Erythroblast (primary cell): ENCODE results near the gene TRIP10.

Source experiments
- GATA1 ChIP-seq: IDR thresholded peaks from 2 replicates; pipeline ENCODE4 v1.6.1; 2011; ENCODE audit warnings: low read depth, mild to moderate bottlenecking, control low read depth, low read length, moderate library complexity
- POLR2A ChIP-seq: IDR thresholded peaks from 2 replicates; pipeline ENCODE4 v1.6.1; 2011; ENCODE audit warnings: mild to moderate bottlenecking, low read length

- TF ChIP-seq POLR2A: no peak
- TF ChIP-seq GATA1: no peak
These were observed 25.4 kb upstream of the TRIP10 start for GRCh38 chr19:6713773-6714692.
